Common myeloid progenitor, CD34-positive (primary cell): ENCODE measurements around the gene RAB33B. TPM values are rescaled to one million over a fixed set of nuclear protein-coding genes. Genes with fewer than 3 reads are reported as not detected.
"Not testable (repeated sequence)": the region's sequence is repeated elsewhere in the genome, so short reads cannot be mapped to it uniquely, and the experiment has no call there.

ENCODE experiments used
- CTCF ChIA-PET: fragments of 350-600 bp; sonication (Branson Sonifier 250); formaldehyde crosslinking; loops from one replicate; lab custom pipeline; 2021; ENCODE audit warnings: antibody characterized with exemption; lab: Charles Lee
- POLR2A ChIA-PET: fragments of 350-600 bp; sonication (Branson Sonifier 250); formaldehyde crosslinking; loops from one replicate; lab custom pipeline; 2021; ENCODE audit warnings: antibody characterized with exemption; lab: Charles Lee
- DNase-seq, 3 donors: peaks; one replicate each; pipeline versions ENCODE4 v3.0.0 to v3.0.0-alpha.2; 2013
- H3K27ac ChIP-seq, 2 experiments: 1 replicate in 1 of 2; 2 replicates in 1 of 2; pipeline ENCODE4 v1.7.0; 2013; ENCODE audit warnings: inconsistent platforms in 2 of 2, low read length in 2 of 2, mild to moderate bottlenecking in 2 of 2, low read depth in 1 of 2, moderate library complexity in 1 of 2; ENCODE audit not compliant: severe bottlenecking in 2 of 2, insufficient read depth in 1 of 2, poor library complexity in 1 of 2
- H3K27me3 ChIP-seq, 5 experiments: replicated peaks in 2 of 5; 1 replicate in 3 of 5; 2 replicates in 2 of 5; pipeline versions ENCODE4 v1.6.1 to v1.7.0; 2013; ENCODE audit warnings: low read length in 4 of 5, mild to moderate bottlenecking in 2 of 5, moderate library complexity in 2 of 5, inconsistent platforms in 1 of 5; ENCODE audit not compliant: insufficient read depth in 5 of 5, control insufficient read depth in 4 of 5
- H3K36me3 ChIP-seq, 4 experiments: 1 replicate in 2 of 4; 2 replicates in 2 of 4; pipeline versions ENCODE4 v1.6.1 to v1.7.0; 2013; ENCODE audit warnings: low read length in 3 of 4, control low read depth in 1 of 4, mild to moderate bottlenecking in 1 of 4; ENCODE audit not compliant: control insufficient read depth in 4 of 4, insufficient read depth in 4 of 4
- H3K4me1 ChIP-seq, 4 experiments: 1 replicate in 3 of 4; 2 replicates in 1 of 4; pipeline versions ENCODE4 v1.6.1 to v1.7.1; 2013; ENCODE audit warnings: low read length in 3 of 4, mild to moderate bottlenecking in 3 of 4, control low read depth in 1 of 4, inconsistent platforms in 1 of 4, moderate library complexity in 1 of 4; ENCODE audit not compliant: control insufficient read depth in 4 of 4, insufficient read depth in 4 of 4; ENCODE audit errors: control extremely low read depth in 1 of 4
- H3K4me3 ChIP-seq, 7 experiments: 1 replicate in 4 of 7; 2 replicates in 3 of 7; pipeline versions ENCODE4 v1.5.1 to v1.7.0; 2013; ENCODE audit warnings: mild to moderate bottlenecking in 7 of 7, low read length in 6 of 7, moderate library complexity in 6 of 7, inconsistent platforms in 2 of 7, low read depth in 2 of 7, control low read depth in 1 of 7; ENCODE audit not compliant: insufficient read depth in 4 of 7, control insufficient read depth in 1 of 7; ENCODE audit errors: extremely low read depth in 1 of 7
- H3K9me3 ChIP-seq, 5 experiments: 1 replicate in 4 of 5; 2 replicates in 1 of 5; pipeline versions ENCODE4 v1.6.1 to v1.7.1; 2013; ENCODE audit warnings: low read length in 4 of 5, mild to moderate bottlenecking in 2 of 5, inconsistent platforms in 1 of 5, low read depth in 1 of 5, moderate library complexity in 1 of 5; ENCODE audit not compliant: control insufficient read depth in 4 of 5, insufficient read depth in 2 of 5; ENCODE audit errors: control extremely low read depth in 1 of 5
- WGBS: methylation state at CpG from one replicate; pipeline ENCODE4 v1.1.5; 2013; ENCODE audit not compliant: insufficient coverage; 5-methylcytosine and 5-hydroxymethylcytosine counted together
- polyA plus RNA-seq: library from polyadenylated mRNA; unstranded; fragments of 120-200 nt; gene quantifications from one replicate; pipeline ENCODE4 v1.2.1, GENCODE V29; 2013

Gene RAB33B
- 20.2 TPM for polyA plus RNA-seq

- CTCF ChIA-PET, result interaction anchor here (1.8 to 2.6 kb wide), 3 partner anchors 10 to 38 kb away, joined by 5 to 13 read pairs (median 8); no protein-coding TSS in a partner anchor
- Histone ChIP-seq H3K9me3 (no peaks in the 10 kb centered on the region), H3K4me1 (peaks cover 15 to 46% (median 36%) of the 10 kb centered on the region in 4 experiments), H3K4me3 (peak within 1 kb of the TSS; percentile 77 to 100 (median 96)), H3K27ac (peak within 1 kb of the TSS; percentile 79 to 93), H3K36me3 (no peaks in the 10 kb centered on the region), H3K27me3 (no peaks in the 10 kb centered on the region)
- WGBS, result 0% methylated on average over 41 of the region's 46 CpGs
- POLR2A ChIA-PET, result interaction anchor here (0.8 to 2.0 kb wide), 3 partner anchors 35 to 203 kb away, joined by 3 to 17 read pairs (median 3); no protein-coding TSS in a partner anchor
- DNase-seq, result peak; percentile 8 to 38 (median 27)
Measured at GRCh38 chr4:139454111-139455045, at the start of gene RAB33B. RAB33B (plus strand) TSS chr4:139454121; CDS start chr4:139454196, 75 bp downstream.

- Histone ChIP-seq H3K36me3 (peaks cover 0 to 2% (median 0%) of the 10 kb centered on the region in 4 experiments), H3K27ac (no peak overlapping the region), H3K4me3 (no peak overlapping the region), H3K9me3 (peaks cover 0 to 8% (median 4%) of the 10 kb centered on the region in 5 experiments), H3K27me3 (no peaks in the 10 kb centered on the region), H3K4me1 (no peaks in the 10 kb centered on the region)
- DNase-seq, result no peak
- CTCF ChIA-PET, result no interaction called here
- POLR2A ChIA-PET, result no interaction called here
Measured at GRCh38 chr4:139410312-139410711, 43.6 kb upstream of the RAB33B start.

- peak in 2 of 3 donors; percentile 46 to 60 for DNase-seq
- CTCF ChIA-PET, result interaction anchor here (1.2 to 2.1 kb wide), 3 partner anchors 30 to 117 kb away, joined by 3 to 4 read pairs (median 4); no protein-coding TSS in a partner anchor
- 53% methylated on average over 6 of the region's 8 CpGs for WGBS
- peaks cover 4 to 27% (median 20%) of the 10 kb centered on the region in 4 experiments for H3K4me1 ChIP-seq
- H3K4me3 ChIP-seq, H3K36me3 ChIP-seq, POLR2A ChIA-PET, H3K27ac ChIP-seq, H3K27me3 ChIP-seq: not testable (repeated sequence)
- peaks cover 0 to 12% (median 5%) of the 10 kb centered on the region in 5 experiments for H3K9me3 ChIP-seq
Measured at GRCh38 chr4:139414671-139415210, 39.2 kb upstream of the RAB33B start.

GRCh38 chr4:139416073-139416673 lies 37.7 kb upstream of the RAB33B start:
- DNase-seq, result peak; percentile 74 to 88 (median 84)
- H3K9me3 ChIP-seq, result peaks cover 0 to 12% (median 5%) of the 10 kb centered on the region in 5 experiments
- peaks cover 0 to 3% (median 1%) of the 10 kb centered on the region in 4 experiments for H3K36me3 ChIP-seq
- WGBS, result no CpG with 5 or more reads among the region's 2 CpGs
- no peaks in the 10 kb centered on the region for H3K27me3 ChIP-seq
- CTCF ChIA-PET, result interaction anchor here (0.8 to 2.9 kb wide), 15 partner anchors 10 to 117 kb away, joined by 3 to 15 read pairs (median 5); partner anchors contain the start of genes NAA15 and RAB33B
- POLR2A ChIA-PET, result no interaction called here
- no peak overlapping the region for H3K4me3 ChIP-seq
- H3K27ac ChIP-seq, result no peak overlapping the region
- peaks cover 11 to 34% (median 28%) of the 10 kb centered on the region in 4 experiments for H3K4me1 ChIP-seq

- peak overlapping the region; percentile 71 to 74 for H3K27ac ChIP-seq
- POLR2A ChIA-PET, result interaction anchor here (0.6 to 2.1 kb wide), 5 partner anchors 18 to 550 kb away, joined by 3 to 17 read pairs (median 3); partner anchors contain the start of gene RAB33B
- H3K36me3 ChIP-seq, result peaks cover 0 to 3% (median 1%) of the 10 kb centered on the region in 4 experiments
- peaks cover 11 to 34% (median 28%) of the 10 kb centered on the region in 4 experiments for H3K4me1 ChIP-seq
- CTCF ChIA-PET, result interaction anchor here (0.6 to 2.8 kb wide), 11 partner anchors 20 to 109 kb away, joined by 3 to 13 read pairs (median 3); partner anchors contain the start of gene RAB33B
- DNase-seq, result peak; percentile 95 to 99 (median 99)
- peaks cover 0 to 6% (median 4%) of the 10 kb centered on the region in 5 experiments for H3K9me3 ChIP-seq
- WGBS, result no CpG with 5 or more reads among the region's 2 CpGs
- H3K4me3 ChIP-seq, result peak overlapping the region in 5 of 7 experiments; percentile 9 to 62 (median 42)
- no peaks in the 10 kb centered on the region for H3K27me3 ChIP-seq
Measured at GRCh38 chr4:139419388-139419914, 34.5 kb upstream of the RAB33B start.

- Histone ChIP-seq H3K27me3 (no peaks in the 10 kb centered on the region), H3K27ac (no peak overlapping the region), H3K4me3 (no peak overlapping the region), H3K4me1 (peaks cover 11 to 34% (median 28%) of the 10 kb centered on the region in 4 experiments), H3K36me3 (peaks cover 0 to 2% (median under 1%) of the 10 kb centered on the region in 4 experiments), H3K9me3 (peaks cover 0 to 2% (median under 1%) of the 10 kb centered on the region in 5 experiments)
- ChIA-PET POLR2A (no interaction called here), CTCF (interaction anchor here (0.7 to 2.8 kb wide), 2 partner anchors 14 to 32 kb away, joined by 3 to 13 read pairs; partner anchors contain the start of gene RAB33B)
- no peak for DNase-seq
- no CpG with 5 or more reads among the region's 1 CpG for WGBS
Measured at GRCh38 chr4:139420652-139421051, 33.3 kb upstream of the RAB33B start.
